HG03571 (cell line): ENCODE data around the gene SCG2.
"Not testable (repeated sequence)": the region's sequence is repeated elsewhere in the genome, so short reads cannot be mapped to it uniquely, and the experiment has no call there.

ENCODE experiments used
- ATAC-seq: cut with Tn5 transposase; IDR thresholded peaks from one replicate; pipeline ENCODE4 v1.9.1; 2021; ENCODE audit not compliant: unreplicated experiment

Gene SCG2

GRCh38 chr2:223613017-223613950, 11.1 kb upstream of the SCG2 start:
- ATAC-seq: no peak

DNA sequence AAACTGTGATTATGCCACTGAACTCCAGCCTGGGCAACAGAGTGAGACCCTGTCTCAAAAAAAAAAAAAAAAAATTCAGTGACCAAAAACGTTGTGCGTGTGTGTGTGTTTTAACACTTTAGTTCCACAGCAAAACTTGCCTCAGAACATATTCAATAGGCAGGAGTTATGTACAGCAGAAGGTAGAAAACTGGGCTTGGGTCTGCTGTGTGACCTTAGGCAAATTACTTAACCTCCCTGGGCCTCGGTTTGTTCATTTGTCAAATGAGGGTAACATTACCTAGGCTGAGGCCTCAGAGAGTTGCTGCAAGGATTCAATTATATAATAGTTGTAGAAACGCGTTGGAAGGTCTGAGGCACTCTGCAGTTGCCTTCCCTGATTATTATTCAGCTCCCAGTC, 10.3 kb upstream of the SCG2 start:
- ATAC-seq: no peak

DNA sequence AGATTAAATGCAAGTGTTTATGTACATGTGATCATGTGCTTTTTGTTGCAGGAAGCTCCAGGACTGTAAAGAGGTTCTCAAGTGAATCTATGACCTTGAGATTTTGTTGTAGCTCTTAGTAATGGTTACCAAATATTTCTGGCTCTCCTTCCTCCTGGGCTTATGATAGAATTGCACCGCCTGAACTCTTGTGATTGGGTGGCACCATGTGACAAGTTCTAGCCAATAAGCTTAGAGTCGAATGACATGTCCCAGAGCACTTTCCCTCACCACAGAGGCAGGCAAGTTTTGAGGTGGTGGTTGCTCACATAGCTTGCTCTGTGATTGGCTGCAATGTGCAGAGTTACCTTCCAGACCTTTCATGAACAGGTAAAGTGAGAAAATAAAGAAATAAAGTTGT, 8.9 kb upstream of the SCG2 start:
- ATAC-seq: no peak

GRCh38 chr2:223607476-223607875, 5.3 kb upstream of the SCG2 start:
- ATAC-seq: no peak

DNA sequence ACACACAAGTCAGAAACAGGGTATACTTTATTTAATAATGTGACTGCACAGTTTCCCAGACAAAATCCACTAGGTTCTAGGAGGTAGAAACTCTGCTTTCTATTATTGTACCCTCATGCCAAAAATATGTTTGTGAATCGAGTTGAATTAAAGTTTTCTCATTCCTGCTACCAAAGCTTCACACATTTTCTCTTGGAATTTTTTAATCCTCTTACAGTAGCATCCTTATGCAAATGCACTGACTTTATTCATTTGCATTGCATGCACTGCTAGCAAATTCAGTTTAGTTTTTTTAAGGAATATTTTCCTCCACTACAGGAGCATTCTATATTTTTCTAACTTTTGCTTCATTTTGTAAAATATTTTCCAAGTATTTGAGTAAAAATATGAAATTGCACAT, 4.8 kb upstream of the SCG2 start:
- ATAC-seq: no peak

- no peak for ATAC-seq
Observed at GRCh38 chr2:223604231-223604630, 2.1 kb upstream of the SCG2 start.

GRCh38 chr2:223602972-223603371, 811 bp upstream of the SCG2 start:
- ATAC-seq: no peak

- no peak for ATAC-seq
Observed at GRCh38 chr2:223601018-223601417, 1.1 kb downstream of the SCG2 start.

DNA sequence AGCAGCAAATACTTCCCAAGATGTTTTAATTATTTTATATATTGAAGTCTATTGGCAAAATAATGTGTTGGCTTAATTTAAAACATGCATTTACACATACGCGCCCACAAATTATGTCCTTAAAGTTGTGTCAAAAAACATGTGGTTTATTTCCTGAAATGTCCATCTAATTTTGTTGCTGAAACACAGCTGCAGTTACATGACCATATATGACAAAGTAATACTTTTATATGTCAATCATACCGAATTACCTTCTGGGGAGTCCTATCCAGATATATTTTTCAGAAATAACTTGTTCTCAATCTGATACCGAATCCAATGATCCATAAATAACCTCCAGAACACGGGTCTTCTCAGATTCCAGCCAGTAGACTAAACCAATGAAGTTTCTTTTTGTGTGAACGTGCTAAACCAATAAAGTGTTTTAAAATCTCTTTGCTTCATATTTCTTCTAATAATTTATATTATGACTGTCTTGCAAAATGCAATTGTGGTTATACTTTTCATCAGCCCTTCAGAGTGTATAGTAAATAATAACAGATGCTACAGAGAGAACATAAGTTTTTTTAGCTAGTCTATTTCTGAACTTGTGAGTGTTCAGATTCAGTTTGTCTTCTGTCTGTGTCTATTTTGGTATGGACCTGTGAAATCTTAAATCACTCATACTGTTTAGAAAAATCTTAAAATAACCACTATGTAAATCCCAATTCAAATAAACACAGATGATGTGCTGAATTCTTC, 2.4 kb downstream of the SCG2 start:
- ATAC-seq: no peak

GRCh38 chr2:223598994-223599639, 3.0 kb downstream of the SCG2 start:
- ATAC-seq: no peak

DNA sequence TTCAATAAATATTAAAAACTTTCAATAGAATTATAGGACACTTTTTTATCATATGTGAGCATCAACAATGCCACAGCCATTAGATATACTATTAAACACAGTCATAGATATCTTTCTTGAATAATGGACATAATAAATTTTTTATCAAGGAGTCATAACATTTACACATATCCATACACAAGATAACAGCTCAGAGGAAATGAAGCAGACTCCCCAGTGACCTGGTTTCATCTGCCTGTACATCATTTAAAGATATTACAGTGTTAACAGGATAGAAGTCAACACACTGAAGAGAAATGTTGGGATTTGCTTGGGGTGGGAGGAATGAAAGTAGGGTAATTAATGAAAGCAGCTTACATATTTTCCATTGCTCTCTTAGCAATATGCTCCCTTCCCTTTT, 5.1 kb downstream of the SCG2 start:
- no peak for ATAC-seq

GRCh38 chr2:223596208-223596607, 6.0 kb downstream of the SCG2 start:
- ATAC-seq: no peak

GRCh38 chr2:223594831-223595230, 7.3 kb downstream of the SCG2 start:
- no peak for ATAC-seq

DNA sequence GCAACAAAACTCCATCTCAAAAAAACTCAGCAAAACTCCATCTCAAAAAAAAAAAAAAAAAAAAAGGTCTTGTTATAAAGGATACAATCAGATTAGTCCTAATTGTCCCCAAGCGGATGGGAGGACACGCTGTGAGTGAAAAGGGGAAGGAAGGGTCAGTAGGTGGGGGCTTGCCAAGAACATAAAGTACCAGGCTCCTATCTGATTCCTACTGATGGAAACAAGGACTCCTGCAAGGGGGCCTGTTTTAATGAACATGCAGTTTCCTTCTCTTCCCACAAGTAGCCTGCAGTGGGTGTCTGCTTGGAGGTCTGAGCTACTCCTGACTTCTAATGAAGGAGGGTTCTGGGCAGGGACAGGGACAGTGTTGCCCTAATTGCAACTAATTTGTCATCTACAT, 7.9 kb downstream of the SCG2 start:
- no peak for ATAC-seq

DNA sequence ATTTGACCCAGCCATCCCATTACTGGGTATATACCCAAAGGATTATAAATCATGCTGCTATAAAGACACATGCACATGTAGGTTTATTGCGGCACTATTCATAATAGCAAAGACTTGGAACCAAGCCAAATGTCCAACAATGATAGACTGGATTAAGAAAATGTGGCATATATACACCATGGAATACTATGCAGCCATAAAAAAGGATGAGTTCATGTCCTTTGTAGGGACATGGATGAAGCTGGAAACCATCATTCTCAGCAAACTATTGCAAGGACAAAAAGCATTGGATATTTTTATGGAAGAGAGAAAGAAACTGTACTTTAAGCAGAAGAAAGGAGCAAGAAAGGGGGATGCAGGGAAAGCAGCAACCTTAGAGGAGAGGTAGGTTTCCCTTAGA, 9.5 kb downstream of the SCG2 start:
- ATAC-seq: not testable (repeated sequence)

DNA sequence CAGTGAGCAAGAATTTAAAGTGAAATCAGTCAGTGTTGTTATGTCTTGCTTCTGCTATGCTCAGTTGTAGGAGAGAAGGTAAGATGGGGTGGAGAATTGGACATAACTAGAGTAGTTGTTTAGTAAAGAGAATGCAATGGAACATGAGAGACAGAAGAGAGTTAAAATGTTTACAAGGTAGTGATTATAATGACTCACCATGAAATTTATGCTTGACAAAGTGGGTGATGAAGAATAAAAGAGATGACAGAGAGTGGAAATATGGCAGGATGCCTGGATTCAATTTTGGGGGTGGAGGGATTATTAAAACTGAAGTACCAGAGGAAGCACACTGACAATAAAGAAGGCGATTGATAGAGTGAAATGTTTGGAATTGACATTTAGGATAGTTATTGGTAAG, 10.6 kb downstream of the SCG2 start:
- no peak for ATAC-seq

- ATAC-seq: no peak
Observed at GRCh38 chr2:223590964-223591363, 11.2 kb downstream of the SCG2 start.

GRCh38 chr2:223589901-223590300, 12.3 kb downstream of the SCG2 start:
- ATAC-seq: no peak

DNA sequence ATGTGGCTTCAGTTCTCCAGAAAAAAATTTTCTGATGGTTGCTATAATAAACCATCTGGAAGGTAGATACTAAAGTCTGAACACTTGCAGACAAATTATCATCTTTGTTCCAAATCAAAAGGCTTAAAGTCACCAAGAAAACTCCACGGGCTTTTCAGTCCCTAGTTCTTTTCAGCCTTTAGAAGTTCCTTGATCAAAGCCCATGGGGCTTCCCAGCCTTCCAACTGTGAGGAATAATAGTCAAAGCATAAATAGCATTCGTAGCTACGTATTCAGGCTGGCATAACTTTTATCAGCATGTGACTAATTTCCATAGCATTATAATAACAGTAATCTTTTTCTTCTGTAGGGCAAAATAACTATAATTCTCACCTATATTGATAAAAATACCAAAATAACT, 13.9 kb downstream of the SCG2 start:
- ATAC-seq: no peak

GRCh38 chr2:223587301-223587700, 14.9 kb downstream of the SCG2 start:
- no peak for ATAC-seq

GRCh38 chr2:223586261-223586660, 15.9 kb downstream of the SCG2 start:
- no peak for ATAC-seq

- ATAC-seq: no peak
Observed at GRCh38 chr2:223585666-223586065, 16.5 kb downstream of the SCG2 start.
